ENCODE results near the gene GPC6. TPM values are rescaled to one million over a fixed set of nuclear protein-coding genes. Genes with fewer than 3 reads are reported as not detected.

Gene GPC6
- polyA plus RNA-seq, 1 donor from 2014 or later, result 9.0 TPM

GRCh38 chr13:93753639-93754038, 527.0 kb downstream of the GPC6 start:
- Histone ChIP-seq H3K27ac (ENCODE audit: low read length) (no peak overlapping the region), H3K36me3 (ENCODE audit: insufficient read depth, low read length) (no peaks in the 10 kb centered on the region), H3K4me3 (ENCODE audit: low read length) (no peak overlapping the region), H3K9me3 (ENCODE audit: low read length) (no peaks in the 10 kb centered on the region), H3K27me3 (ENCODE audit: insufficient read depth, low read depth, low read length) (no peaks in the 10 kb centered on the region), H3F3A (ENCODE audit: insufficient read depth, low read length, poor library complexity, severe bottlenecking) (no peaks in the 10 kb centered on the region), H3K79me2 (replicated peaks; ENCODE audit: insufficient read depth, low read length) (peaks cover 3% of the 10 kb centered on the region), H3K4me2 (ENCODE audit: low read length) (no peak overlapping the region), H3K9me2 (ENCODE audit: insufficient read depth, low read length) (no peaks in the 10 kb centered on the region), H3K9ac (ENCODE audit: low read length) (no peak overlapping the region), H4K20me1 (ENCODE audit: insufficient read depth) (no peaks in the 10 kb centered on the region), H2AFZ (ENCODE audit: low read depth, low read length) (no peak overlapping the region)
- TF ChIP-seq CTCF (IDR thresholded peaks at IDR 0.05; ENCODE audit: poor library complexity, severe bottlenecking) (no peak), RAD21 (conservative IDR thresholded peaks at IDR 0.05) (no peak), MXI1 (conservative IDR thresholded peaks at IDR 0.05; ENCODE audit: poor library complexity, severe bottlenecking) (no peak), SMC3 (conservative IDR thresholded peaks at IDR 0.05; ENCODE audit: poor library complexity) (no peak), REST (IDR thresholded peaks at IDR 0.05; ENCODE audit: borderline replicate concordance) (no peak), TAF1 (IDR thresholded peaks at IDR 0.05; ENCODE audit: low read depth) (no peak), POLR2AphosphoS5 (IDR thresholded peaks at IDR 0.05) (no peak), EP300 (conservative IDR thresholded peaks at IDR 0.05; ENCODE audit: poor library complexity, severe bottlenecking) (no peak), EZH2 (IDR thresholded peaks at IDR 0.05; ENCODE audit: borderline replicate concordance, insufficient read depth, low read length, poor library complexity, severe bottlenecking) (no peak)

GRCh38 chr13:93755341-93755740, 528.7 kb downstream of the GPC6 start:
- no peak overlapping the region for H3K27ac ChIP-seq (ENCODE audit: low read length)
- H3F3A ChIP-seq (ENCODE audit: insufficient read depth, low read length, poor library complexity, severe bottlenecking), result no peaks in the 10 kb centered on the region
- H3K4me3 ChIP-seq (ENCODE audit: low read length), result no peak overlapping the region
- H3K9ac ChIP-seq (ENCODE audit: low read length), result no peak overlapping the region
- no peaks in the 10 kb centered on the region for H3K27me3 ChIP-seq (ENCODE audit: insufficient read depth, low read depth, low read length)
- no peaks in the 10 kb centered on the region for H3K79me2 ChIP-seq (replicated peaks; ENCODE audit: insufficient read depth, low read length)
- H2AFZ ChIP-seq (ENCODE audit: low read depth, low read length), result no peak overlapping the region
- H3K36me3 ChIP-seq (ENCODE audit: insufficient read depth, low read length), result no peaks in the 10 kb centered on the region
- H3K4me2 ChIP-seq (ENCODE audit: low read length), result no peak overlapping the region
- no peaks in the 10 kb centered on the region for H4K20me1 ChIP-seq (ENCODE audit: insufficient read depth)
- no peak for TF ChIP-seq POLR2AphosphoS5 (IDR thresholded peaks at IDR 0.05)
- no peak for TF ChIP-seq TAF1 (IDR thresholded peaks at IDR 0.05; ENCODE audit: low read depth)
- TF ChIP-seq SMC3 (conservative IDR thresholded peaks at IDR 0.05; ENCODE audit: poor library complexity), result no peak
- no peak for TF ChIP-seq RAD21 (conservative IDR thresholded peaks at IDR 0.05)
- no peak for TF ChIP-seq CTCF (IDR thresholded peaks at IDR 0.05; ENCODE audit: poor library complexity, severe bottlenecking)
- TF ChIP-seq MXI1 (conservative IDR thresholded peaks at IDR 0.05; ENCODE audit: poor library complexity, severe bottlenecking), result no peak
- no peak for TF ChIP-seq REST (IDR thresholded peaks at IDR 0.05; ENCODE audit: borderline replicate concordance)
- no peak for TF ChIP-seq EZH2 (IDR thresholded peaks at IDR 0.05; ENCODE audit: borderline replicate concordance, insufficient read depth, low read length, poor library complexity, severe bottlenecking)
- TF ChIP-seq EP300 (conservative IDR thresholded peaks at IDR 0.05; ENCODE audit: poor library complexity, severe bottlenecking), result no peak
- no peaks in the 10 kb centered on the region for H3K9me3 ChIP-seq (ENCODE audit: low read length)
- H3K9me2 ChIP-seq (ENCODE audit: insufficient read depth, low read length), result no peaks in the 10 kb centered on the region

Measured in neural cell (in vitro differentiated cells).